NCI-H345 treated with DMSO at 0.1 percent for 48 hours (cell line): ENCODE results near the gene CCPG1.

ENCODE experiments used
- DNase-seq: peaks from one replicate; lab custom pipeline; 2025; ENCODE audit not compliant: unreplicated experiment; lab: John Stamatoyannopoulos, UW

CCPG1 gene

DNA sequence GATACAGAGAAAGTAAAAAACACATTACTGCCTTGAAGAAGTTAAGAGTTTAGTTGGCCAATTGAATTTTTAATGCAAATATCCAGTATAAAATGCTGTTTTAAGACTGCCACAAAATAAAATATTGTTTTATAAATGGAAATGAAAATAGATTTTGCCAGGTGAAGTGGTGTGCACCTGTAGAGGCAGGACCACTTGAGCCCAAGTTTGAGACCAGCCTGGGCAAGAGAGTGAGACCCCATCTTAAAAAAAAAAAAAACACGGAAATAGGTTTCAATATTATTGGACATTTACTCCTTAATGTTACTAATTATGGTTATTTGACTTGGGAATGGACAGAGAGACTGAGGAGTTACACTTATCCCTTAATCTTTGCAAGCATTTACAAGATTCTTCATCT is 87.2 kb downstream of the CCPG1 start:
- no peak for DNase-seq

- DNase-seq: no peak
These were observed 88.0 kb downstream of the CCPG1 start for GRCh38 chr15:55320238-55320550.

DNA sequence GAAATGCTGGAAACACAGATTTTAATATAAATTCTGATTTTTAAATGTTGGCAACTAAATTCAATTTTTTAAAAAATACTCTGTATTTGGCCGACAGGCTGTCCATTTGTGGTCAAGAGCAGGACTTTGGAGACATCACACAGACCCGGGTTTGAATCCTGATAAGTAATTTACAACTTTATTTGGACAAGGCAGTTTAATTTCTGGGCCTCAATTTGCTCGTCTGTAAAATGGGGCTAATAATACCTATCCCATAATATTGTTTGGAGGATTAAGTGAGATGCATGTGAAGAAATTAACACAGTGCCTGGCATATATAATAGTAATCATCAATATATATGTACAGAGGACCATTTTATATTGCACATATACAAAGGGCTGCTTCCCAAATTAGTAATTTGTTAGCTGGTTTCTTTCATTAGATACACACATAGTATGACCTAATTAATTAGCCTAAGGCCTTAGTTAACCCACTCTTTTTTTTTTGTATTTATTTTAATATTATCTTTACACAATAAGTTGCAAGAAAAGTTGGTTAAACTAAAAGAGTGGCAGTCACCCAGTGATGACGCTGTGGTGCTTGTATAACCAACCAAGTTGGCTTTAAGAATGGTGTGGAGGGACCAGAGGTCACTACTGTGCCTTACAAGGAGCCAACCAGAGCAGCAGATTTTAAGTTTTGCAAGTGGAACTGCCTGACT is 88.5 kb downstream of the CCPG1 start:
- no peak for DNase-seq

- DNase-seq: peak; percentile 45
These were observed 89.3 kb downstream of the CCPG1 start, which contains the start of the genes PIGB and PIGBOS1 for GRCh38 chr15:55318588-55319494. TSS of gene PIGB (plus strand) at chr15:55319222. CDS start at chr15:55319251, 29 bp downstream. TSS of gene PIGBOS1 (minus strand) at chr15:55319123. CDS start at chr15:55317792, 1,331 bp downstream.
